ENCODE data around the gene CCNI. TPM values are rescaled to one million over a fixed set of nuclear protein-coding genes. Genes with fewer than 3 reads are reported as not detected.
"Not testable (repeated sequence)": the region's sequence is repeated elsewhere in the genome, so short reads cannot be mapped to it uniquely, and the experiment has no call there.

Gene CCNI
- polyA plus RNA-seq, 2 donors = 70.0 to 112 TPM

- Histone ChIP-seq H3K4me1 (ENCODE audit: control insufficient read depth in 2 of 2, insufficient read depth in 2 of 2, low read length in 1 of 2) (peaks cover 0 to 2% of the 10 kb centered on the region in 2 donors), H3K27ac (ENCODE audit: low read depth in 2 of 2, low read length in 1 of 2) (peak overlapping the region in 1 of 2 donors; percentile 47), H3K4me3 (ENCODE audit: low read depth in 1 of 2, low read length in 2 of 2) (peak overlapping the region; percentile 24 to 100), H3K27me3 (ENCODE audit: control insufficient read depth in 1 of 2, insufficient read depth in 2 of 2, low read length in 2 of 2) (no peaks in the 10 kb centered on the region), H3K36me3 (ENCODE audit: control insufficient read depth in 2 of 2, insufficient read depth in 2 of 2, low read length in 1 of 2) (no peaks in the 10 kb centered on the region), H3K9me3 (ENCODE audit: control insufficient read depth in 2 of 2, insufficient read depth in 1 of 2, low read depth in 1 of 2, low read length in 1 of 2) (no peaks in the 10 kb centered on the region)
- 3 to 6% methylated on average over 3 of the region's 3 CpGs for WGBS, 2 donors
These were observed 2.5 kb downstream of the CCNI start for GRCh38 chr4:77073106-77073809.

- Histone ChIP-seq H3K4me3 (ENCODE audit: low read depth in 1 of 2, low read length in 2 of 2) (peak overlapping the region in 1 of 2 donors; percentile 100), H3K36me3 (ENCODE audit: control insufficient read depth in 2 of 2, insufficient read depth in 2 of 2, low read length in 1 of 2) (no peaks in the 10 kb centered on the region), H3K4me1 (ENCODE audit: control insufficient read depth in 2 of 2, insufficient read depth in 2 of 2, low read length in 1 of 2) (peaks cover 0 to 2% of the 10 kb centered on the region in 2 donors), H3K27ac (ENCODE audit: low read depth in 2 of 2, low read length in 1 of 2) (peak overlapping the region in 1 of 2 donors; percentile 7), H3K27me3 (ENCODE audit: control insufficient read depth in 1 of 2, insufficient read depth in 2 of 2, low read length in 2 of 2) (no peaks in the 10 kb centered on the region), H3K9me3 (ENCODE audit: control insufficient read depth in 2 of 2, insufficient read depth in 1 of 2, low read depth in 1 of 2, low read length in 1 of 2) (no peaks in the 10 kb centered on the region)
- 41 to 48% methylated on average over 5 of the region's 5 CpGs for WGBS, 2 donors
These were observed 3.5 kb downstream of the CCNI start for GRCh38 chr4:77072195-77072753.

GRCh38 chr4:77069514-77069913 is 6.3 kb downstream of the CCNI start:
- not testable (repeated sequence) for H3K9me3 ChIP-seq (ENCODE audit: control insufficient read depth in 2 of 2, insufficient read depth in 1 of 2, low read depth in 1 of 2, low read length in 1 of 2); H3K4me3 ChIP-seq (ENCODE audit: low read depth in 1 of 2, low read length in 2 of 2); H3K27ac ChIP-seq (ENCODE audit: low read depth in 2 of 2, low read length in 1 of 2); H3K4me1 ChIP-seq (ENCODE audit: control insufficient read depth in 2 of 2, insufficient read depth in 2 of 2, low read length in 1 of 2); H3K27me3 ChIP-seq (ENCODE audit: control insufficient read depth in 1 of 2, insufficient read depth in 2 of 2, low read length in 2 of 2); H3K36me3 ChIP-seq (ENCODE audit: control insufficient read depth in 2 of 2, insufficient read depth in 2 of 2, low read length in 1 of 2)
- 58 to 69% methylated on average over 3 of the region's 3 CpGs for WGBS, 2 donors

GRCh38 chr4:77065382-77065781 is 10.4 kb downstream of the CCNI start:
- 89 to 93% methylated on average over 1 of the region's 1 CpG for WGBS, 2 donors
- H3K36me3 ChIP-seq (ENCODE audit: control insufficient read depth in 2 of 2, insufficient read depth in 2 of 2, low read length in 1 of 2) = peaks cover 0 to 5% of the 10 kb centered on the region in 2 donors
- no peaks in the 10 kb centered on the region for H3K9me3 ChIP-seq (ENCODE audit: control insufficient read depth in 2 of 2, insufficient read depth in 1 of 2, low read depth in 1 of 2, low read length in 1 of 2)
- H3K4me3 ChIP-seq (ENCODE audit: low read depth in 1 of 2, low read length in 2 of 2) = no peak overlapping the region
- no peak overlapping the region for H3K27ac ChIP-seq (ENCODE audit: low read depth in 2 of 2, low read length in 1 of 2)
- no peaks in the 10 kb centered on the region for H3K27me3 ChIP-seq (ENCODE audit: control insufficient read depth in 1 of 2, insufficient read depth in 2 of 2, low read length in 2 of 2)
- no peaks in the 10 kb centered on the region for H3K4me1 ChIP-seq (ENCODE audit: control insufficient read depth in 2 of 2, insufficient read depth in 2 of 2, low read length in 1 of 2)

GRCh38 chr4:77062856-77063255 is 12.9 kb downstream of the CCNI start:
- H3K4me1 ChIP-seq (ENCODE audit: control insufficient read depth in 2 of 2, insufficient read depth in 2 of 2, low read length in 1 of 2) = no peaks in the 10 kb centered on the region
- no peaks in the 10 kb centered on the region for H3K9me3 ChIP-seq (ENCODE audit: control insufficient read depth in 2 of 2, insufficient read depth in 1 of 2, low read depth in 1 of 2, low read length in 1 of 2)
- H3K4me3 ChIP-seq (ENCODE audit: low read depth in 1 of 2, low read length in 2 of 2) = no peak overlapping the region
- no peak overlapping the region for H3K27ac ChIP-seq (ENCODE audit: low read depth in 2 of 2, low read length in 1 of 2)
- no peaks in the 10 kb centered on the region for H3K27me3 ChIP-seq (ENCODE audit: control insufficient read depth in 1 of 2, insufficient read depth in 2 of 2, low read length in 2 of 2)
- H3K36me3 ChIP-seq (ENCODE audit: control insufficient read depth in 2 of 2, insufficient read depth in 2 of 2, low read length in 1 of 2) = peaks cover 0 to 7% of the 10 kb centered on the region in 2 donors

- WGBS, 2 donors = 84 to 88% methylated on average over 3 of the region's 3 CpGs
- Histone ChIP-seq H3K27ac (ENCODE audit: low read depth in 2 of 2, low read length in 1 of 2) (no peak overlapping the region), H3K9me3 (ENCODE audit: control insufficient read depth in 2 of 2, insufficient read depth in 1 of 2, low read depth in 1 of 2, low read length in 1 of 2) (no peaks in the 10 kb centered on the region), H3K27me3 (ENCODE audit: control insufficient read depth in 1 of 2, insufficient read depth in 2 of 2, low read length in 2 of 2) (no peaks in the 10 kb centered on the region), H3K4me1 (ENCODE audit: control insufficient read depth in 2 of 2, insufficient read depth in 2 of 2, low read length in 1 of 2) (no peaks in the 10 kb centered on the region), H3K36me3 (ENCODE audit: control insufficient read depth in 2 of 2, insufficient read depth in 2 of 2, low read length in 1 of 2) (peaks cover 4 to 6% of the 10 kb centered on the region in 2 donors), H3K4me3 (ENCODE audit: low read depth in 1 of 2, low read length in 2 of 2) (no peak overlapping the region)
These were observed 23.4 kb downstream of the CCNI start for GRCh38 chr4:77052352-77052751.

- 57 to 73% methylated on average over 3 of the region's 3 CpGs for WGBS, 2 donors
- H3K36me3 ChIP-seq (ENCODE audit: control insufficient read depth in 2 of 2, insufficient read depth in 2 of 2, low read length in 1 of 2) = peaks cover 4 to 6% of the 10 kb centered on the region in 2 donors
- no peaks in the 10 kb centered on the region for H3K27me3 ChIP-seq (ENCODE audit: control insufficient read depth in 1 of 2, insufficient read depth in 2 of 2, low read length in 2 of 2)
- H3K4me1 ChIP-seq (ENCODE audit: control insufficient read depth in 2 of 2, insufficient read depth in 2 of 2, low read length in 1 of 2) = no peaks in the 10 kb centered on the region
- no peak overlapping the region for H3K4me3 ChIP-seq (ENCODE audit: low read depth in 1 of 2, low read length in 2 of 2)
- H3K9me3 ChIP-seq (ENCODE audit: control insufficient read depth in 2 of 2, insufficient read depth in 1 of 2, low read depth in 1 of 2, low read length in 1 of 2) = no peaks in the 10 kb centered on the region
- H3K27ac ChIP-seq (ENCODE audit: low read depth in 2 of 2, low read length in 1 of 2) = no peak overlapping the region
These were observed 24.8 kb downstream of the CCNI start for GRCh38 chr4:77050962-77051361.

- H3K27me3 ChIP-seq (ENCODE audit: control insufficient read depth in 1 of 2, insufficient read depth in 2 of 2, low read length in 2 of 2) = no peaks in the 10 kb centered on the region
- H3K4me3 ChIP-seq (ENCODE audit: low read depth in 1 of 2, low read length in 2 of 2) = no peak overlapping the region
- no peaks in the 10 kb centered on the region for H3K9me3 ChIP-seq (ENCODE audit: control insufficient read depth in 2 of 2, insufficient read depth in 1 of 2, low read depth in 1 of 2, low read length in 1 of 2)
- H3K36me3 ChIP-seq (ENCODE audit: control insufficient read depth in 2 of 2, insufficient read depth in 2 of 2, low read length in 1 of 2) = peaks cover 3 to 4% of the 10 kb centered on the region in 2 donors
- no peaks in the 10 kb centered on the region for H3K4me1 ChIP-seq (ENCODE audit: control insufficient read depth in 2 of 2, insufficient read depth in 2 of 2, low read length in 1 of 2)
- H3K27ac ChIP-seq (ENCODE audit: low read depth in 2 of 2, low read length in 1 of 2) = no peak overlapping the region
These were observed 28.8 kb downstream of the CCNI start for GRCh38 chr4:77047037-77047436.

- WGBS, 2 donors = 64 to 87% methylated on average over 4 of the region's 4 CpGs
- no peaks in the 10 kb centered on the region for H3K27me3 ChIP-seq (ENCODE audit: control insufficient read depth in 1 of 2, insufficient read depth in 2 of 2, low read length in 2 of 2)
- no peak overlapping the region for H3K27ac ChIP-seq (ENCODE audit: low read depth in 2 of 2, low read length in 1 of 2)
- no peaks in the 10 kb centered on the region for H3K9me3 ChIP-seq (ENCODE audit: control insufficient read depth in 2 of 2, insufficient read depth in 1 of 2, low read depth in 1 of 2, low read length in 1 of 2)
- no peaks in the 10 kb centered on the region for H3K4me1 ChIP-seq (ENCODE audit: control insufficient read depth in 2 of 2, insufficient read depth in 2 of 2, low read length in 1 of 2)
- H3K4me3 ChIP-seq (ENCODE audit: low read depth in 1 of 2, low read length in 2 of 2) = no peak overlapping the region
- peaks cover 3 to 4% of the 10 kb centered on the region in 2 donors for H3K36me3 ChIP-seq (ENCODE audit: control insufficient read depth in 2 of 2, insufficient read depth in 2 of 2, low read length in 1 of 2)
These were observed 30.3 kb downstream of the CCNI start for GRCh38 chr4:77045490-77045889.
